ENCODE measurements around the gene ANKS1B. TPM values are rescaled to one million over a fixed set of nuclear protein-coding genes. Genes with fewer than 3 reads are reported as not detected.

ANKS1B gene
- total RNA-seq, 4 donors from 2014 or later = 4.9 to 15.4 (median 9.4) TPM

- H3K36me3 ChIP-seq = no peaks in the 10 kb centered on the region
- WGBS = 88% methylated on average over 4 of the region's 4 CpGs
- H3K9me3 ChIP-seq = no peaks in the 10 kb centered on the region
- H3K4me3 ChIP-seq = no peak overlapping the region
- H3K4me1 ChIP-seq = no peaks in the 10 kb centered on the region
- DNase-seq (ENCODE audit: low spot score in 2 of 2) = no peak
- TF ChIP-seq CTCF (IDR thresholded peaks at IDR 0.05) (no peak), POLR2A (IDR thresholded peaks at IDR 0.05) (no peak), EP300 (IDR thresholded peaks at IDR 0.05) (no peak), POLR2AphosphoS5 (IDR thresholded peaks at IDR 0.05) (no peak)
- no peak overlapping the region for H3K27ac ChIP-seq
- H3K27me3 ChIP-seq = no peaks in the 10 kb centered on the region
Observed at GRCh38 chr12:99906786-99907579, 77.8 kb downstream of the ANKS1B start.

GRCh38 chr12:99901181-99901580, 83.6 kb downstream of the ANKS1B start:
- TF ChIP-seq EP300 (IDR thresholded peaks at IDR 0.05) = no peak
- no peak for TF ChIP-seq CTCF (IDR thresholded peaks at IDR 0.05)
- TF ChIP-seq POLR2A (IDR thresholded peaks at IDR 0.05) = no peak
- TF ChIP-seq POLR2AphosphoS5 (IDR thresholded peaks at IDR 0.05) = no peak
- Histone ChIP-seq H3K27me3 (no peaks in the 10 kb centered on the region), H3K4me3 (no peak overlapping the region), H3K4me1 (no peaks in the 10 kb centered on the region), H3K36me3 (no peaks in the 10 kb centered on the region), H3K27ac (no peak overlapping the region), H3K9me3 (no peaks in the 10 kb centered on the region)
- DNase-seq (ENCODE audit: low spot score in 2 of 2) = no peak
- WGBS = 48% methylated on average over 2 of the region's 2 CpGs

- DNase-seq (ENCODE audit: low spot score in 2 of 2) = no peak
- no peak overlapping the region for H3K4me3 ChIP-seq
- H3K27me3 ChIP-seq = no peaks in the 10 kb centered on the region
- no peak for TF ChIP-seq EP300 (IDR thresholded peaks at IDR 0.05)
- H3K4me1 ChIP-seq = no peaks in the 10 kb centered on the region
- no peaks in the 10 kb centered on the region for H3K36me3 ChIP-seq
- H3K27ac ChIP-seq = no peak overlapping the region
- H3K9me3 ChIP-seq = no peaks in the 10 kb centered on the region
- WGBS = 91% methylated on average over 5 of the region's 5 CpGs
Observed at GRCh38 chr12:99898645-99899044, 86.1 kb downstream of the ANKS1B start.

- Histone ChIP-seq H3K4me3 (no peak overlapping the region), H3K9me3 (no peaks in the 10 kb centered on the region), H3K27me3 (no peaks in the 10 kb centered on the region), H3K36me3 (no peaks in the 10 kb centered on the region), H3K4me1 (no peaks in the 10 kb centered on the region), H3K27ac (no peak overlapping the region)
- no peak for DNase-seq (ENCODE audit: low spot score in 2 of 2)
- TF ChIP-seq POLR2A (IDR thresholded peaks at IDR 0.05) (no peak), EP300 (IDR thresholded peaks at IDR 0.05) (no peak), POLR2AphosphoS5 (IDR thresholded peaks at IDR 0.05) (no peak), CTCF (IDR thresholded peaks at IDR 0.05) (no peak)
Observed at GRCh38 chr12:99879439-99879838, 105.3 kb downstream of the ANKS1B start.

- H3K36me3 ChIP-seq = no peaks in the 10 kb centered on the region
- no peak for DNase-seq (ENCODE audit: low spot score in 2 of 2)
- no peaks in the 10 kb centered on the region for H3K27me3 ChIP-seq
- H3K9me3 ChIP-seq = peaks cover 2% of the 10 kb centered on the region
- no peak for TF ChIP-seq POLR2AphosphoS5 (IDR thresholded peaks at IDR 0.05)
- no peaks in the 10 kb centered on the region for H3K4me1 ChIP-seq
- no peak overlapping the region for H3K27ac ChIP-seq
- no peak overlapping the region for H3K4me3 ChIP-seq
Observed at GRCh38 chr12:99875081-99875480, 109.7 kb downstream of the ANKS1B start.

- no peak overlapping the region for H3K27ac ChIP-seq
- no peaks in the 10 kb centered on the region for H3K36me3 ChIP-seq
- DNase-seq (ENCODE audit: low spot score in 2 of 2) = no peak
- H3K27me3 ChIP-seq = no peaks in the 10 kb centered on the region
- peaks cover 5% of the 10 kb centered on the region for H3K9me3 ChIP-seq
- H3K4me3 ChIP-seq = no peak overlapping the region
- H3K4me1 ChIP-seq = no peaks in the 10 kb centered on the region
- no peak for TF ChIP-seq CTCF (IDR thresholded peaks at IDR 0.05)
- TF ChIP-seq EP300 (IDR thresholded peaks at IDR 0.05) = no peak
- no peak for TF ChIP-seq POLR2AphosphoS5 (IDR thresholded peaks at IDR 0.05)
- TF ChIP-seq POLR2A (IDR thresholded peaks at IDR 0.05) = no peak
- WGBS = 94% methylated on average over 5 of the region's 5 CpGs
Observed at GRCh38 chr12:99870085-99870484, 114.7 kb downstream of the ANKS1B start.

Data from suprapubic skin (tissue), 4 donors.